WI38 (cell line): ENCODE measurements around the gene TYW1B.
"Not testable (repeated sequence)": the region's sequence is repeated elsewhere in the genome, so short reads cannot be mapped to it uniquely, and the experiment has no call there.

Experiments used
- H3K4me3 ChIP-seq: 2 replicates; pipeline ENCODE4 v1.5.1; 2011; ENCODE audit warnings: low read depth, mild to moderate bottlenecking, control low read depth, low read length
- TF ChIP-seq, protein P1 (sequence below): IDR thresholded peaks from 2 replicates; pipeline ENCODE4 v1.5.1; 2012; ENCODE audit warnings: low read depth, mild to moderate bottlenecking, control low read depth, low read length

The TYW1B gene

DNA sequence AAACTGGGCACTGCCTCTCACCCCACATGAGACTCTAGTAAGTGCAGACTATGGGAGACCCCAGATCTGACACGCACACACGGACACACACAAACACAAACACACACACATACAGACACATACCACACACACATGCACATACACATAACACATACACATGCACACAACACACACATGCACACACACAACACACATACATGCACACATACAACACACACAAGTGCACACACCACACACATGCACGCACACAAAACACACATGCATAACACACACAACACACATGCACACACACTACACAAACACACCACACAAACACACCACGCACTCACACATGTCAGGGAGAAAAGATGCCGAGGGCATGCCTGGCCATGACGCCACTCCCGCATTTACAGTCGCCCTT lies 205.5 kb downstream of the TYW1B start:
- TF ChIP-seq, protein P1, sequence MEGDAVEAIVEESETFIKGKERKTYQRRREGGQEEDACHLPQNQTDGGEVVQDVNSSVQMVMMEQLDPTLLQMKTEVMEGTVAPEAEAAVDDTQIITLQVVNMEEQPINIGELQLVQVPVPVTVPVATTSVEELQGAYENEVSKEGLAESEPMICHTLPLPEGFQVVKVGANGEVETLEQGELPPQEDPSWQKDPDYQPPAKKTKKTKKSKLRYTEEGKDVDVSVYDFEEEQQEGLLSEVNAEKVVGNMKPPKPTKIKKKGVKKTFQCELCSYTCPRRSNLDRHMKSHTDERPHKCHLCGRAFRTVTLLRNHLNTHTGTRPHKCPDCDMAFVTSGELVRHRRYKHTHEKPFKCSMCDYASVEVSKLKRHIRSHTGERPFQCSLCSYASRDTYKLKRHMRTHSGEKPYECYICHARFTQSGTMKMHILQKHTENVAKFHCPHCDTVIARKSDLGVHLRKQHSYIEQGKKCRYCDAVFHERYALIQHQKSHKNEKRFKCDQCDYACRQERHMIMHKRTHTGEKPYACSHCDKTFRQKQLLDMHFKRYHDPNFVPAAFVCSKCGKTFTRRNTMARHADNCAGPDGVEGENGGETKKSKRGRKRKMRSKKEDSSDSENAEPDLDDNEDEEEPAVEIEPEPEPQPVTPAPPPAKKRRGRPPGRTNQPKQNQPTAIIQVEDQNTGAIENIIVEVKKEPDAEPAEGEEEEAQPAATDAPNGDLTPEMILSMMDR: no peak
- no peak overlapping the region for H3K4me3 ChIP-seq

DNA sequence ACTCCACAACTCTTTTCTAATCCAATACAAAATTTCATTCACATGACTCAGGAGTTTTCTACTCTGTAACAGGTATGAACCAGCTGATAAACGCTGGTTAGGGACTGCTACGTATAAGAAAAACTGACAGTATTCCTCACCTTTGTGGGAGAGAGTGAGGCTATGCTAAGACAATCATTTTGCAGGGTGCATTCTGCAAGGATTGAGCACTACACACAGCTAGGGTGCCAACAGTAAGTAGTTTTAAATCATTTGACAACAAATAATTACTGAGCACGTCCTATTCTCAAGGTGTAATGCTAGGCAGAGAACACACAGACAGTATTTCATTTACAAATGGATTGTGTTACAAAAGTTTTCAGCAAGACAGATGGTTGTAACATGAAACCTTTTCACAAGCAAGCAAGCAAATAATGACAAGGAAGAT lies 206.2 kb downstream of the TYW1B start:
- not testable (repeated sequence) for H3K4me3 ChIP-seq

DNA sequence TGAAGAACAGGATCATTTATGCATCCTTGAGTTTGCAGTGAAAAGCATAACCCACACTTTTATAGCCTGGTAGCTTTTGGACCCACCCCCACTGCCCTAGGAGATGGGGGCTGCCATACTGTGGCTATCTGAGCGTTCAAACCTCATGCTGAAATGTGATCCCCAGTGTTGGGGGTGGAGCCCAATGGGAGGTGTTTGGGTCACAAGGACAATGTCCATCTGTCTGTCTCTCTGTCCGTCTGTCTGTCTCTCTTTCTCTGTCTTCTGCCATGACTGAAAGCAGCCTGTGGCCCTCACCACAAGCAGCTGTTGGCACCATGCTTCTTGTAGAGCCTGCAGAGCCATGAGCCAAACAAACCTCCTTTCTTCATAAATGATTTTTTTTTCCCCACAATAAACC lies 207.1 kb downstream of the TYW1B start:
- H3K4me3 ChIP-seq: not testable (repeated sequence)

DNA sequence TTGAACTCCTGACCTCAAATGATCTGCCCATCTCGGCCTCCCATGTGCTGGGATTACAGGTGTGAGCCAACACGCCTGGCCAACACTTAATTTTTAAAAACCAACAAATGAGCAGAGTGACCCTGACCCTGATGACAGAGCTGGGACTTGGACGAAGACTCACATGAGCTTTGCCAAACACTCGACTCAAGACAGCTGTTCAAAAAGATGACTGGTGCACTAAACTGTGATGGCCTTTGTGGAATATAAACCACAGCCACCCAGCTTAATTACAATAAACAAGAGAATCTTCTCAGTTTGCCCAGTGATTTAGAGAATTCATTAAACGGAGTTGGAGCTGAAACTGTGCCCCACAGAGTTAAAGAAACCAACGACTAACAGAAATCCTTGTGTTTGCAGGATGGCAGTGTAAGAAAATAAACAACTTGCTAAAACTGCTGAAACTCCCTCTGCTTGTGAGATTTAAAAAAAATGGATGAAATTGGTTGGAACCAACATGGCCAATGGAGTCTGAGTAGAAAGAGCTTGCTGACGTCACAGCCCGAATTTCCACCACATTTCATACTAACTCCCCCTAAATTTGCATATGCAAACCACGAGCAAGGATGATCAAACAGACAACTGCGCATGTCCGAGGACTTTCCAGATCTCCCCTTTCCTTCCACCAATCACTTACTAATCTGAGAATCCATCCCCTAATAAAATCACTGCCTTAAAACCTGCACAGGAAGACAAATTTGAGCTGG lies 209.4 kb downstream of the TYW1B start:
- H3K4me3 ChIP-seq: not testable (repeated sequence)

DNA sequence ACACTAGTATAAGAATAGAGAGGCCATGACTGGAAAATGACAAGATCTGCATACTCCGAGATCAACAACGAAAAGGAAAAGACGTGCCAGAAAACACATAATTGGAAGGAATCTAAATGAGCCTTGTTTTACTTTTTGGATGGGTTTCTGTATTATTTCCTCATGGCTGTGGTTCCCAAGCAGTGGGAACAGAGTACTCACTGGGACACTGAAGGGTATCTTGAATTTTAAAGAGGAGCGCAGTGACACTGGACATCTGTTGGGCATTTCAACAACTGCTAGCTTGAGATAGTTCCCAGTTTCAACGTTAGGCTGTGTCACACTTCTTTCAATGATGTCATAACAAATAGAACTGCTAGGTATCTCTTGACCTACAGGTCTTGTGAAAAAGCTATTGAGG lies 218.2 kb downstream of the TYW1B start:
- not testable (repeated sequence) for H3K4me3 ChIP-seq

DNA sequence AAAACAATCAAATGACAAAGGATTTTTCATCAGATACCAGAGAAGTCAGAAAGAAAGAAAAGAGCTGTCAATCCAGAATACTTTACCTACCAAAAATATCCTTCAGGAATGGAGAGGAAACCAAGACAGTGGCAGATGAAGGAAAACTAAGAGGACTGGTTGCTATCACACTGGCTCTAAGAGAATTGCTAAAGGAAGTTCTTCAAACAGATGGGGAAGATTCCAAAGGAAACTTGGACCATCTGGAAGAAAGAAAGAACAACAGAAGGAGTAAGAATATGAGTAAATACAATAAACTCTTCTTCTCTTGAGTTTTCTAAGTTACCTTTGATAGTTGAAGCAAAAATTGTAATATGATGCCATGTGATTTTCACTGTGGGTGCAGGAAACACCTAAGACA lies 220.0 kb downstream of the TYW1B start:
- not testable (repeated sequence) for H3K4me3 ChIP-seq

DNA sequence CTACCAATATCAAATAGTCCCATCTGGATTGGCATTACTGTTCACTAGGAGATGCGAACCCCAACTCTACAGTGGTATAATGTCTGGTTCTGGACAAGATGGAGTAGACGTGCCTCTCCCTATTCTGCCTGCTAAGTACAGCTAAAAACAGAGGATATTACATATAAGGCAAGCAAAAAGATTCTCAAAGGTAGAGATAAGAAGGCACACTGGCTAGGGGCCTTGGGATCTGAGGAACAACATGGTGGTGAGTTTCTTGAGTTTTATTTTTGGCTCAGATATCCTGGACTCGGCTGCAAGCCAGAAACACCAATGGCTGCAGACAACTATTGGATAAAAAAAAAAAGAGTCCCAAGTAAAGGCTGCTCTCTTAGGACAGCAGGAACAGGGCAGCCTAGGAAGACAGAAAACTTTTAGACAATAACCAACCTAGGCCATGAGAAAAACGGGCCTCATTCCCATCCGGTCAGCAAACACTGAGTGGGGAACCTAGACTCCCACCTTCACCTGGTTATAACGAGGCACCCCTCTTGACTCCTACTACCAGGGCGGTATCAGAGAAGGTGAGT lies 222.1 kb downstream of the TYW1B start:
- H3K4me3 ChIP-seq: not testable (repeated sequence)

DNA sequence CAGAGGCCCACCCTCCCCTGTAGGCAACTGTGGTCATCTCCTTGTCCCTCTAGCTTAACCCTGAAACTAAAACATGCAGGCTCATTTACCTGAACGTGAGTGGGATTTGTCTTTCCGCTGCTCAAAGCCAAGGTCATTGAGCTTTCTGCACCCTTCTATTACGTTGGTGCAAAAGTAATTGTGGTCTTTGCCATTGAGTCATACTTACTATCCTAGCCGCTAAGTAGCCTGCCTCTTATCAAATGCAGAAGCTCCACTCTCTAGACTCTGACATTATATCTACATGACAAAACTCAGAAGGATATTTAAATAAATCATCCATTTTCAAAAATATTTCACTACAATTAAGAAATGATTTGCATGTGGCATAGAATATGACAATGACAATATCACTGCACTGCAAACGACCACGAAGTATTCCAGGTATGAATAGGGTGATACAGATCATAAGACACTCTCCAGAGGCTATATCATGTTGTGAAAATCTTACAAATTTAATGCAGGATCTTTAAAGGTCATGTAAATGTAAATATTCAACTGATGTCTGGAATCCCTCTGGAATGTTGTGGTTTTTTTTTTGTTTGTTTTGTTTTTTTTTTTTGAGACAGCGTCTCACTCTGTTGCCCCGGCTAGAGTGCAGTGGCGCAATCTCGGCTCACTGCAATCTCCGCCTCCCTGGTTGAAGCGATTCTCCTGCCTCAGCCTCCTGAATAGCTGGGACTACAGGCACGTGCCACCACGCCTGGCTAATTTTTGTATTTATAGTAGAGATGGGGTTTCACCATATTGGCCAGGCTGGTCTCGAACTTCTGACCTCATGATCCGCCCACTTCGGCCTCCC lies 223.0 kb downstream of the TYW1B start:
- not testable (repeated sequence) for H3K4me3 ChIP-seq

DNA sequence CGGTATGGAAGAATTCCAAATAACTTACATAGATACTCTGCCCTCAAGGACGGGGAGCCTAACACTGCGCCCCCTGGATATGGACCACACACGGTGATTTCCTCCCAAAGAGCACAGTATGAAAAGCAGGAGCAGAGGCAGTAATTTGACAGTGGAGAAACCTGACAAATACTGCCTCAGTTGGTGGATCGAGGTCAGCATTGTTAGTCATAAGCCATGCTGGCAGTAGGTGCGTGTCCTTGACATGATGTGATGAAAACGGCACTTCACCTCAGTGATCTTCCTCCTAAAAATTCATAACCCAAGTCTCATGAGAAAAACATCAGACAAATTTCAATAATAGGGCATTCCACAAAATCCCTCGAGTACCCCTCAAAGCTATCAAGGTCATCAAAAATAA lies 224.5 kb downstream of the TYW1B start:
- not testable (repeated sequence) for H3K4me3 ChIP-seq

DNA sequence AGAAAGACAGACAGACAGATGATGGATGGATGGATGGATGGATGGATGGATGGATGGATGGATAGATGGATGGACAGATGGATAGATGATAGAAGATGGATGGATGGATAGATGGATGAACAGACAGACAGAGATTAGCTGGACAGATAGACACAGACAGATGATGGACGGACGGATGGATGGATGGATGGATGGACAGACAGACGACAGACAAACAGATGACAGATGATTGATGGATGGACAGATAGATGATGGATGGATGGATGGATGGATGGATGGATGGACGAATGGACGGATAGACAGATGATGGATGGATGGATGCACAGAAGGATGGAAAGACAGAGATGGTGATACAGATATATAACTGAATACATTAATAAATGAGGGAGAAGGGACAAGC lies 224.9 kb downstream of the TYW1B start:
- H3K4me3 ChIP-seq: no peak overlapping the region
- TF ChIP-seq, protein P1: no peak

DNA sequence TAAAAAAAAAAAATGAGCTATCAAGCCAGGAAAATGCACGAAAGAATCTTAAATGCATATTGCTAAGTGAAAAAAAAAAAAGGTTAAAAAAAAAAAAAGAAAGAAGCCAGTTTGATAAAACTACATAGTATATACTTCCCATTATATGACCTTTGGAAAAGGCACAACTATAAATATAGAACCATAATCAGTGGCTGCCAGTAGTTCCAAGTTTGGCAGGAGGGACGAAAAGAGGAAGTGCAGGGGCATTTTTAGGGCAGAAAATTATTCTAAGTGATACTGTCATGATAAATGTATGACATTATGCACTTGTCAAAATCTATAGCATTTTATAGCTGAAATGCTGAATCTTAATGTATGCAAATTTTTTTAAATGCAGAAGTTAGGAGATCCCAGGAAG lies 226.3 kb downstream of the TYW1B start:
- not testable (repeated sequence) for H3K4me3 ChIP-seq

DNA sequence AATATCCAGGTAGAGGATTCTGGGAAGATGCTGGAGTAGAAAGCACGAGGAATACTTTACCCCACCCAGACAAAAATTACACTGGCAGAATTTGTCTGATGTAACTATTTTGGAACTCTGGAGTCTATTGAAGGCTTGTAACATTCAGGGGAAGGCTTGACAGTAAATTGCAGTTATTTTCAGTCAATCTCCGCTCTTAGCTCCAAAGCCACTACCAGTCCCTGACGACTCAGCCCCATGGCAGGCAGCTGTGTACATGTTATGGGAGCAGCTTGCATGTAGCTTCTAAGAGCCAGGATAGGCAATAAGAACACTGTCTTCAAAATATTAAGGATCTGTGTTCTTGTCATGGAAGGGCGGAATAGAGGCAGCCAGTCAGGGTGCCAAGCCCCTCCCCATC lies 238.0 kb downstream of the TYW1B start:
- not testable (repeated sequence) for H3K4me3 ChIP-seq

DNA sequence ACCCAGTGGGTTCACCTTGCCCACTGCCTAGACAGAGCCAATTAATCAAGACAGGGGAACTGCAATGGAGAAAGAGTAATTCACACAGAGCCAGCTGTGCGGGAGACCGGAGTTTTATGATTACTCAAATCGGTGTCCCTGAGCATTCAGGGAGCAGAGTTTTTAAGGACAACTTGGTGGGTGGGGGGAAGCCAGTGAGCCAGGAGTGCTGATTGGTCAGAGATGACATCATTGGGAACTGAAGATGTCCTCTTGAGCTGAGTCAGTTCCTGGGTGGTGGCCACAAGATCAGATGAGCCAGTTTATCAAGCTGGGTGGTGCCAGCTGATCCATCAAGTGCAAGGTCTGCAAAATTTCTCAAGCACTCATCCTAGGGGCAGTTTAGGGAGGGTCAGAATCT lies 240.7 kb downstream of the TYW1B start:
- H3K4me3 ChIP-seq: not testable (repeated sequence)

DNA sequence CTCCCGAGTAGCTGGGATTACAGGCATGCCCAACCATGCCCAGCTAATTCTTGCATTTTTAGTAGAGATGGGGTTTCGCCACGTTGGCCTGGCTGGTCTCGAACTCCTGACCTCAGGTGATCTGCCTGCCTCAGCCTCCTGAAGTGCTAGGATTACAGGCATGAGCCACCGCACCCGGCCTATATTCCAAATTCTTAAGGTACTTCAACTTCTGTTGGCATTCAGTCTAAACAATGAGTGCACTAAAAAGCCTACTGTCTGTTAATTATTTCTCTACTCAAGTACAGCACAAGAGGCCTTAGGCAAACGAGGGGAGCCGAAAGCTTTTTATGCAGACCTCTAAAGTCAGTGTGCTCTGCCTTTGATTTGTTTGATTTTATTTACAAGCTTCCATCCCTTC lies 243.4 kb downstream of the TYW1B start:
- H3K4me3 ChIP-seq: not testable (repeated sequence)

DNA sequence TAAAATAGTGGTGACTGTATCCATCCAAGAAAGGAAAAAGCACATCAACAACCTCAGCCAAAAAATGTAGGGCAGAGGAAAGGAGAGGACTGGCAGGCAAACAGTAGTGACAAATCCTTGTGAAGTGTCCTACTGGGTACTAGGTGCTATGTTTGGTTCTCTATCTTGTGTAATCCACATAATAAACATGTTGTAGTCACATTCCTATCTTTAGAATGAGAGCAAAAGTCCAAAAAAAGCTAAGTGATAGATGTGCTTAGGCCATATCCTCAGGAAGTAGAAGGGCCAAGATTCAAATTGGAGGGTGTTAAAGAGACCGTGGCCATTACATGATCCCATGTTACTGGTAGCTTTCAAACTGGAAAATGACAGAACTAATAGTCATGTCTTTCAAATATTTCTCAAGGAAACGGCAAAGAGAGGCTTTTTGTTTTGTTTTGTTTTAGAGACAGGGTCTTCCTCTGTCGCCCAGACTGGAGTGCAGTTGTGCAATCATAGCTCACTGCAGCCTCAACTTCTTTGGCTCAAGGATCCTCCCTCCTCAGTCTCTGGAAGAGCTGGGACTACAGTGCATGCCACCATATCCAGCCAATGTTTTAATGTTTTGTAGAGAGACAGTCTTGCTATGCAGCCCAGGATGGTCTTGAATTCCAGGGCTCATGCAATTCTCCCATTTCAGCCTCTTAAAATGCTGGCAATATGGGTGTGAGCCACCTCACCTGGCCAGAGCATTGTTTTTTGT lies 244.2 kb downstream of the TYW1B start:
- H3K4me3 ChIP-seq: not testable (repeated sequence)

DNA sequence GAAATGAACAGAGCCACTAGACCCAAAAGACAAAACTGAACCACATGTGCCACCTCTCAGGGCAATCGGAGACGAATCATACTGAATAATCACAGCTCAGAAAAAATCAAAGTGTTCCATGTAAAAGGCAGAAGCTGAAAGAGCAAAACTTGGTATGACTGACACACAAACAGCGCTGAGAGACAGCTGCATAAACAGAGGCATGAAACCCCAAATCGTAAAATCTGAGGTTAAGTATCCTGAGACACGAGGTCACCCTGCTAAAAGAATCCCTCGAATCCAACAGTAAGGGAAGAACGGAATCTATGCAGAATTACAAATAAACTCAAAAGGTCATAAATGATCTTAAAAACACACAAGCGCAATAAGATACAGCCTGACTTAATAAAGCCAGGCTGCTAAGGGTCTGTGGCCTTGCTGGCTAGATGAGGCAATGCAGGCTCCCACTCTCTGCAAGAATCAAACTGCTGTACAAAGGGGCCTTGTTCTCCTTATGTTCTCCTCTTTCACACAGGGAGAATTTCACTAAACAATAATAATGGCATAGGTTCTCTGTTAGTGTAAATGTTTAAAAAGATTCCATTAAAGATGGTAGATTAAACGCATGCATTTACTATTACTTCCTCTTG lies 247.7 kb downstream of the TYW1B start:
- H3K4me3 ChIP-seq: not testable (repeated sequence)
